CD4-positive, alpha-beta T cell treated with Interleukin-4 for 1 hour (primary cell): ENCODE results near the gene PIF1.

Experiments used
- DNase-seq, 2 donors: peaks; one replicate each; pipeline ENCODE4 v3.0.0-alpha.2; 2020 to 2022

Gene PIF1, protein sequence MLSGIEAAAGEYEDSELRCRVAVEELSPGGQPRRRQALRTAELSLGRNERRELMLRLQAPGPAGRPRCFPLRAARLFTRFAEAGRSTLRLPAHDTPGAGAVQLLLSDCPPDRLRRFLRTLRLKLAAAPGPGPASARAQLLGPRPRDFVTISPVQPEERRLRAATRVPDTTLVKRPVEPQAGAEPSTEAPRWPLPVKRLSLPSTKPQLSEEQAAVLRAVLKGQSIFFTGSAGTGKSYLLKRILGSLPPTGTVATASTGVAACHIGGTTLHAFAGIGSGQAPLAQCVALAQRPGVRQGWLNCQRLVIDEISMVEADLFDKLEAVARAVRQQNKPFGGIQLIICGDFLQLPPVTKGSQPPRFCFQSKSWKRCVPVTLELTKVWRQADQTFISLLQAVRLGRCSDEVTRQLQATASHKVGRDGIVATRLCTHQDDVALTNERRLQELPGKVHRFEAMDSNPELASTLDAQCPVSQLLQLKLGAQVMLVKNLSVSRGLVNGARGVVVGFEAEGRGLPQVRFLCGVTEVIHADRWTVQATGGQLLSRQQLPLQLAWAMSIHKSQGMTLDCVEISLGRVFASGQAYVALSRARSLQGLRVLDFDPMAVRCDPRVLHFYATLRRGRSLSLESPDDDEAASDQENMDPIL

DNA sequence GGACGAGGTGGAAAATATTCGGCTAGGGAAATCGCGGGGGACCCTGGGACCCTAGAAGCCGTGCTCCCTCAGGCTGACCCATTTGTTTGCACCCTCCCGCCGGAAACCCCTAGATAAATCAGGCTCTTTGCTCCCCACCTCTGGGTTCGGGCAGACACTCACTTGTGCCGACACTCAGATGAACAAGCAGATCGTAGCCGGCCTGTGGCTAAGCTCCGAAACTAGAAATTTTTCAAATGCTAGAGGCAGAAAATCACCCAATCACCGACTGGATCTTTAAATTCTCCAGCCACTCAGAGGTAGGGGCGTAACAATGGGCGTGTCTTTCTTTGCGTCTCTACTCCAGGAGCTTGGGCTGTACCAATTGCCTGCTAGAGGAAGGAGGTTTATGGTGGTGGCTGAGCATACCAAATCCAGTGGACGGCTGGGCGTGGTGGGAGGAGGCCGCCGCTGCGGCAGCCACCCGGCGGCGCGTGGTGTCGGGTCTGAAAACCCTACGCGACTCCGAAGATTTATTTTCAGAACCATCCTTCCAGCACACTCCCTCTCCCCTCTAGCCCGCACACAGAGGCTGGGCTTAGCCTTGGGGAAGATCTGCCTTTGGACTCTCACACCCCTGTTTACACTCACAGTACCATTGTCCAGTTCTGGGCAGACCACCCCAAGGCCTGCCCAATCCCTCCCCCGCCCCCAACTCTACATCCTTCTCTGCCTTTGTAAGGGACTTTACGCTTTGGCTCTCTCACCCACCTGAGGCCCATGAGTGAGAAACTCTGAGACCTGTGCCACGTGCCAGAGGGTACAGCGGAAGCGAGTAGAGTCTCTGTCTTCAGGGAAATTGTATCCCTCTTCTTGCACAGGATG, at the start of gene PIF1:
TSS of gene PIF1 (minus strand) at position 217 of the 864 bp plus-strand sequence. CDS start 1,312 bp downstream, outside the sequence.
- DNase-seq: peak; percentile 95 to 97

DNA sequence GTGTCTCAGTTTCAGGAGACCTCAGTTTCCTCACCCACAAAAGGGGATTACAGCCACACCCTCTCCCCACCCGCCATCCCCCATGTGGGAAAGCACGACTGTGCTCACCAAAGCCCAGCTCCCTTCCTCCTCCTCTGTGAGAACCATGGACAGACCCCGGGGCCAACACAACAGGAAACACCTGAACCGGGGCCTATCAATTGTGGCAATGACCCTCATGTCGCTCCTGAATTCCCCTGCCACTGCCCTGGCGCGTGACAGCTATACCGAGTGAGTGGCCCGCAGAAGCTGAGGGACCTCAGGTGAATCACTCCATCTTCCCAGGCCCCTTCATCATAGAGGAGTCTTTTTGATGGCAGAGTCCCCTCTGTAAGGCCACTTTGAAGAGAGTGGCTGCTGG, 44.9 kb upstream of the PIF1 start:
- DNase-seq: no peak

DNA sequence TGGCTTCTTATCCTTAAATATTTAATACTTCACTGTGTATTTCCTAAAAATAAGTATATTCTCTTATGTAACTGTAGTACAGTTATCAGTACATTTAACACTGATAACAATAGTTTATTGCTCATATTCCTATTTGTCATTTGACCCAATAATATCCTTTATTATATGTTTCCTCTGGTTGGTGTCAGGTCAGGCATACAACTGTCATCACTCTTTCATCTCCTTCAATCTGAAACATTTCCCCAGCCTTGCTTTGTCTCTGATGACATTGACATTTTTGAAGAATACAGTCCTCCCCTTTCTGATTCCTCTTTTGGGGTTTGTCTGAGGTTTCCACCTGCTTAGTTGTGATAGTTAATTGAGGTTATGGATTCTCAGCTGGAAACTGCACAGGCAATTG, 44.1 kb upstream of the PIF1 start:
- DNase-seq: no peak

DNA sequence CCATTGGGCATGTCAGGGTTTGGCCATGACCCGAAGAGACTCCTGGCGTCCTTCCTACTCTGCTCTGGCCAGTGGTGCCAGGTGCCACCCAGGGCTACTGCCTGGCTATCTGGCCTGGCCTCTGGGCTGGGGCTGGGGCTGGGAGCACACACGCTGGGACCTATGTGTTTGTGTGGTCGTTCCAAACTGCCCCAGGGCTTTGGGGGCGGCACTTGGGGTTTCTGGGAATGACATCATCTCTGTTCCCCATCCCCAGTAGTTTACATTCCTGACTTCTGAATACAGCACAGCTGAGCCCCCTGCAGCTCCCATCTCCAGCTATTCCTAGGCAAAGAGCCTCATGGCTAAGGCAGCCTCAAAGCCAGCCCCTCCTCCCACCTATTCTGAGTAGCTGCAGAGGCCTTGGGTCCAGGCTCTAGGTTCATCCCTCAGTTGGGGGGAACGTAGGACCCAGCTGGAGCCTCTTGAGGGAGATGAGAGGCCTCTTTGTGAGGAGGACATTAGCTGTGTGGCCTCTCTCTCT, 40.6 kb upstream of the PIF1 start:
- DNase-seq: no peak

DNA sequence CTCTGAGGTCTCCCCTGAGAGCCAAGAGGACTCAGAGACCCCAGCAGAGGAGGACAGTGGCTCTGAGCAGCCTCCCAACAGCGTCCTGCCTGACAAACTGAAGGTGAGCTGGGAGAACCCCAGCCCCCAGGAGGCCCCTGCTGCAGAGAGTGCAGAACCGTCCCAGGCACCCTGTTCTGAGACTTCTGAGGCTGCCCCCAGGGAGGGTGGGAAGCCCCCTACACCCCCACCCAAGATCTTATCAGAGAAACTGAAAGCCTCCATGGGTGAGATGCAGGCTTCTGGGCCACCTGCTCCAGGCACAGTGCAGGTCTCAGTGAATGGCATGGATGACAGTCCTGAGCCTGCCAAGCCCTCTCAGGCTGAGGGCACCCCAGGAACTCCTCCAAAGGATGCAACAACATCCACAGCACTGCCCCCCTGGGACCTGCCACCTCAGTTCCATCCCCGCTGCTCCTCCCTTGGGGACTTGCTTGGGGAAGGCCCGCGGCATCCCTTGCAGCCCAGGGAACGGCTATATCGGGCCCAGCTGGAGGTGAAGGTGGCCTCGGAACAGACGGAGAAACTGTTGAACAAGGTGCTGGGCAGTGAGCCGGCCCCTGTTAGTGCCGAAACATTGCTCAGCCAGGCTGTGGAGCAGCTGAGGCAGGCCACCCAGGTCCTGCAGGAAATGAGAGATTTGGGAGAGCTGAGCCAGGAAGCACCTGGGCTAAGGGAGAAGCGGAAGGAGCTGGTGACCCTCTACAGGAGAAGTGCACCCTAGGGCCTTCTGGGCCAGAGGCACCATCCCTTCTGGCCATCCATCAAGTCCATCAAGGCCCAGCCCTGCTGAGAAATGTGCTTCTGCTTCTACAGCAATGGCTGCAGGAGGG, 39.9 kb upstream of the PIF1 start:
- no peak for DNase-seq

DNA sequence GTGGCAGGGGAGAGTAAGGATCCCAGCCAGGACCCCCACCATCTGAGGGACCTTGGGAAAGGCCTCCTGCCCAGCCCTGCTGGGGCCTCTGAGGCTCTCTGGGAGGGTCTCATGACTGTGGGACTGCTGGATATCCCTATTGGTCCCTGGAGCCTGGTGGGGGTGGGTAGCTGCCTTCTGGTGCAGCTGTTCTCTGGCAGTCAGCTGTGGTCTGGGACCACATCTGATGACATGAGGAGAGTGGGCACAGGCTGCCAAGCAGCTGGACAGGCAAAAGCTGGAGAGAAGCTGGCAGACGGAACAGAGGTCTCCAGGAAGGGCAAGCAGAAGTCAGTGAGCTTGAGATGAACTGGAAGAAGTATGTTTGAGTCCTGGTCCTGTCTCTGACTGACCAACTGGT, 38.6 kb upstream of the PIF1 start:
- no peak for DNase-seq

DNA sequence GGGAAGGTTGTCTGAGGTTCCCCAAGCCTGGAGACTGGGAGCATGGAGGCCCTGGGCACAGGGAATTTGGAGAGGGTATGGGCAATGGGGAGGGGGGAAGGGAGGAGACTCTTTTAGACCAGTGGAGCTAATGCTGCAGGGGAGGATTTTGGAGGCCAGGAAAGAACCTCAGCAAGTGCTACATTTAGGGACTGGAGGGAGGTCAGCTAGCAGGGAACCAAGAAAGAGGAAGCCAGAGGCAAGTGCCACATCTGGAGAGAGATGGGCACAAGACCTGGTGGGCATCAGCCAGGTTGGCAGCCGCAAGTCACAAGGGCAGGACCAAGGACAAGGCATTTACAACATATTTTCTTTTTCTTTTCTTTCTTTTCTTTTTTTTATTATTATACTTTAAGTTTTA, 37.0 kb upstream of the PIF1 start:
- DNase-seq: no peak

DNA sequence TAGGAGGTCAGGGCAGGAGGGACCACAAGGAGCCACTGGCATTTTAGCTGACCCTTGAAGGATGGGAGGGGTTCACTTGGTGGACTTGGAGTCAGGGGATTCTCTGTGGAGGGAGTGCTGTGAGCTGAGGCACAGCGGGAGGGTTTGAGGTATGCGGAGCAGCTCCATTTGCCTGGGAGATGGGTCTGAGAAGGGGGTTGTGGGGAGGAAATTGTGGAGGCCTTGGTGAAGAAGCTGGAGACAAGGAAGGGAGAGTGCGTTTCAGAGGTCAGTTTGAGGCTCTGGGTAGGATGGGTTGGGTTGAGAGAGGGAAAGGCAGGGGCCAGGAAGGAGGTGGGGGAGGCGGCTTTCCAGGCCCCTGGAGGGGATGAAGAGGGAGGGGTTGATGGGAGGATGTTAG, 36.5 kb upstream of the PIF1 start:
- DNase-seq: no peak

DNA sequence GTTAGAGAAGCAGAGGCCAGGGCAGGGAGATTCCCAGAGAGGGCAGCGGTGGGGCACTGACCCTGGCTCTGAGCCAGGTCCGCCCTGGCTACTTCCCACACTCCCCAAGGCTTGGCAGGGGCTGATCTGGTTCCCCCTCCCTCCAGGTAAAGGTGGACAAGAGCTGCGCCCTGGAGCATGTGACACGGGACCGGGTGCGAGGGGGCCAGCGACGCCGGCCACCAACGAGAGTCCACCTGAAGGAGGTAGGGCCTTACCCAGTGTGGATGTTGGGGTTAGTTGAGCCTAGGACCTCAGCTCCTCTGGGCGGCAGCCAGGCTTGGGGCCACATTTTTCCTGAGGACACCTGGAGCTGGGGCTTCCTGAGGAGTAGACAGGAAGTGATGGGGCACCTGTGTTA, 35.9 kb upstream of the PIF1 start:
- DNase-seq: no peak

DNA sequence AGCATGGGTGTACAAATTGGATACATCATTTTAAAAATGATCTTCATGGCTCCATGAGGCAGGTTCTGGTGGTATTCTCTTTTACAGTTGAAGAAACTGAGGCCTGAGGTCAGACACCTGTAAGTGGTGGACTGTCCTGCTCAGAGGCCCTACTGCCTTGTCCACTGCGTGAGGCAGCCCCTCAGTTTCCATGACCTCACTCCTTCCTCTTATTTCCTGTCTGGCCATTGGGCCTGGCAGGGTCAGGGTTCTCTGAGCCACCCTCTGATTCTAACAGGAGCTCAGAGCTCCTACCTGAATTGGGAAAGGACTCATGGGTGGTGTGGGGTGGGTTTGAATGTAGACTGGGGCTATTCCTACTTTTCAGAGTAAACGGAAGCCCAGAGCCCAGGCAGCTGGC, 33.8 kb upstream of the PIF1 start:
- no peak for DNase-seq

DNA sequence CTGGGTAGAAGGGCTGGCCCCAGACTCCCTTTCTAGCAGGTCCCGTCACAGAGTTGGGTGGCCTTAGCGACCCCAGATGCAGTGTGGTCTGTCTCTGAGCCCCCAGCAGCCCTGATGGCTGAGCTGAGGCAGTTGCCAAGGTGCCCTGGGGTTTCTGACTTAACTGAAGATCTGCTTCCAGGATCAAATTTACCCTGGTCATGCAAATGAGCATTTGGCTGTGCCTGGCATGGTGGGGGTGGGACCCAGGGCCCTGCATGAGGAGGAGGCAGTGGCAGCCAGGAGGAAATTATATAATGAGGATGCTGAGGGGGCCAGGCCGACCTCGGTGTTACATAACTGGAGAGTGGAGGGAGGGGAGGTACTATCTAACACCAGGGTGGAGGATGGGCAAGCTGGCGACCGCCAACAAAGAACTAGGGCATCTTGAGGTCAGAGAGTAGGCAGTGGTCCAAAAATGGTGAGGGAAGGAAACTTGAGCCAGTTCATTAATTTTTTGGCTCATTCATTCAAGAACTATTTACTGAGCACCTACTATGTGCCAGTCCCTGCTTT, 32.7 kb upstream of the PIF1 start:
- peak; percentile 27 to 31 for DNase-seq

DNA sequence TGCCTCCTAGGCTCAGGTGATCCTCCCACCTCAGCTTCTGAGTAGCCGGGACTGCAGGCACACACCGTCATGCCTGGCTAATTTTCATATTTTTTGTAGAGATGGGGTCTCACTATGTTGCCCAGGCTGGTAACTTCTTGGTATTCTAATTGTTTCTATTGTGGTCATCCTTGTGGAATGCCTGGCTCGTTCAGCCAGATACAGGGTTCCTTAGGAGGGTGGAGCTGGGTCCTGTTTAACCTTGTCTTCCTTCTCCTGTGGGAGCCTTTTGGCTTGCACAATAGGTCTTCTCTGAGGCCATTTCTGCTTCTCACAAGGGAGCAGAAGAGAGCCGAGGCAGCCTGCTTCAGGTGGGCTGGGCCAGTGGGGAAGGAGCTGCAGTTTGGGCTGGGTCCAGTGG, 32.0 kb upstream of the PIF1 start:
- no peak for DNase-seq

DNA sequence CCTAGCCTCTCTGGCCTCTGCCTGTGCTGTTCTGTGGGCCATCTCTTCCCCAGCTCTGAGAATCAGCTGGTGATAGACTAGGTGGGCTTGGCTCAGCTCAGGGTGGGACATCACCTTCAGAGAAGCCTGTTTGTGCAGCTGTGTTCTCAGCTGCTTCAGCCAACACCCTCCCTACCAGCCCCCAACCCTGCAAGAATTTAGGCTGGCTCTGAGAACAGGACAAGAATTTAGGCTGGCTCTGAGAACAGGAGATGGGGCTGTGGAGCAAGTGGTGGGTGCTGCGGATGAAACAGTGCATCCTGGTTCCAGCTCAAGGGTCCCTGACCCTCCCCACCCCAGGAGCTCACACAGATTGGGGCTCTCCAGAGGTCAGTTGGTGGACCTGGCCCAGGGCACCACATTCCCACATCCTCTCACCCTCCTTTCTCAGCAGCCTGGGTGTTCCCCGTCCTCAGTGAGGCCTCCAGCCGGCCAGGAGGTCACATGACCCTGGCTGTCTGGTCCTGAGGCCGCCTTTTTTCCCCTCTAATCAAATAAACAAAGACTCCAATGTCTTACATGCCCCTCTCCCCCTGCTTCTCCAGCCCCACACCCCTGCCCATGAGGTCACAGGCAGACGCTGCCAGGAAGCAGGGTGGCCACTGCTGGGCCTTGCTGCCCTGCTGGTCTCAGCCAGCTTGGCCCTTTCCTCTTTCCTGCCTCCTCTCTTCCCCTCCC, 31.1 kb upstream of the PIF1 start:
- DNase-seq: no peak

DNA sequence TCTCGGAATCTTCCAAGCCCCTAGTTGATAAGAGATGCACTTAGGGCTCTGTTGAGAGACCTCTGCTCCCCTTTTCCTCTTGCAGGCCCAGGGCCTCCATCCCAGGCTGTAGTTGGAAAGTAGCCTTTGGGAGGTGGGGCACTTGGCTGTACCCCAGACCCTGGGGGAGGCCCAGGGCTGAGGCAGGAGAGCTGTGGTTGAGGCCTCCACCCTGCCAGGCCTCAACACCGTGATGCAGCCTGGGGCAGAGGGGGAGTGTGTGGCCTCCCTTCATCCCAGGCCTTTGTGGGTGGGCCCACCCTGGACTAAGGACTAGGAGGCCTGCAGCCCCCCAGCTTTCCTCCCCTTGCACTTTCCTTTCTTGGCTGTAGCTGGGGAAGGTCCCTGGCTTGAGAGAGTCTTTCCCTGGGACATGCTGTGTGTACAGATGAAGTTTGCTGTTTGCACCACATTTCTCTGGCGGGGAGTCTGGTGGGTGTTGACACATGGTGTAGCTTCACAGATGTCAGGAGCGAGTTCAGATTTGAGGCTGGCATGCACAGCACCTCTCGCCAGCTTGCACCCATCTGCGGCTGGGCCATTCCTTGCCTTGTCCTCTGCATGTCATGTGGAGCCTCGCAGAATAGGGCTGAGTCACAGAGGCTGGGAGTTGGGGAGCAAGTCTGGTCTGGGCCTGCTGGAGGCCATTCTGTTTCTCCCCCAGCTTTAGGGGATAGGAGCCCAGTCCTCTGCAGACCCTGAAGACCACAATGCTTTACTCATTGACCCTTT, 29.9 kb upstream of the PIF1 start:
- DNase-seq: no peak

DNA sequence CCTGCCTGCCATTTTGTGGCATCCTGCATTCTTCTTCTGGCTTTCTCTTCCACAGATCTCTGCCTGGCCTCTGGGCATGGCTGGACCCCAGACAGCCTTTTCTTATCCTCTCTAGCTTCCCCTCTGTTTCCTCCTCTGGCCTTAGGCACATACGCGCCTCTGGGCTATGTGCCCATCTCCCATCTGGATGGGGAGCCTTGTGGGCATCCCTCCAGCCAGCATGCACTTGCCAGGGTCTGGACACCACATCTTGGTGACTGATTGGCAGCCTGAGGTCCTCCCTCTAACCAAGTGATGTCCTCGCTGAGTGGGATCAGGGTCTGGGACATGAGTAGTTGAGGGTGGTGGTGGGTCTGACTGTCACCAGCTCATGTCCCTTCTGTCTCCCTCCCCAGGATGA, 29.1 kb upstream of the PIF1 start:
- no peak for DNase-seq

DNA sequence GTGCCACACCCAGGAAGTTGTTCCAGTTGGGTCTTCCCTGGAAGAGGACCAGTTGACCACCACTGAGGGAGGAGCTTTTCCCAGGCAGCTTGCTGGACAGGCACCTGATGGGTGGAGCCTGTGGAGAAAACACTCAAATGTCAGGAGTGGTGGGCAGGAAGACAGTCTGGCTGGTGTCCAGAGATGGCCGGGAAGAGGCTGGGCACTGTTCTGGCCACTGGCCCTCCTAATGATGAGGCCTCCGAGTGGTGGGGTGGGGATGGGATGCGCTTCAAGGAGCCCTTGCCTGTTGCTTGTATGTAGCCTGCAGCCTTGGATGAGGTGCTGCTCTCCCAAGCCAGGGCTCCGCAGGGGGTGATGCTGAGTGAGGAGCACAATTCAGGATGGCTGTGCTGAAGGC, 28.6 kb upstream of the PIF1 start:
- no peak for DNase-seq

DNA sequence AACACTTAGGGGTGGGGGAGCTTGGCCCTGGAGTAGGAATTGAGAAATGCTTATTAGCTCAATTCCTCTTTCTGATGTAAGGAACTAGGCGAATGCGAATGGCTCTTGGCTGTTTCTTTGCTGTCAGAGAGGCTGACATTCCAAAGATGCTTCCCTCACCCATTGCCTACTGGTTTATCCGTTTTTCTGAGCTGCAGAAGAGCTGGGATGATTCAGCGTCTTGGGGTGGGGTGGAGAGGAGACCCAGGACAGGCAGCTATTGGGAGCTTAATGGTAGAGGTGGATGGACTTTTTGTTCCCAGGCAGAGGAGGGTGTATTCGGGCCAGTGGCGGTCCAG, 26.0 kb upstream of the PIF1 start:
- peak in 1 of 2 donors; percentile 25 for DNase-seq

DNA sequence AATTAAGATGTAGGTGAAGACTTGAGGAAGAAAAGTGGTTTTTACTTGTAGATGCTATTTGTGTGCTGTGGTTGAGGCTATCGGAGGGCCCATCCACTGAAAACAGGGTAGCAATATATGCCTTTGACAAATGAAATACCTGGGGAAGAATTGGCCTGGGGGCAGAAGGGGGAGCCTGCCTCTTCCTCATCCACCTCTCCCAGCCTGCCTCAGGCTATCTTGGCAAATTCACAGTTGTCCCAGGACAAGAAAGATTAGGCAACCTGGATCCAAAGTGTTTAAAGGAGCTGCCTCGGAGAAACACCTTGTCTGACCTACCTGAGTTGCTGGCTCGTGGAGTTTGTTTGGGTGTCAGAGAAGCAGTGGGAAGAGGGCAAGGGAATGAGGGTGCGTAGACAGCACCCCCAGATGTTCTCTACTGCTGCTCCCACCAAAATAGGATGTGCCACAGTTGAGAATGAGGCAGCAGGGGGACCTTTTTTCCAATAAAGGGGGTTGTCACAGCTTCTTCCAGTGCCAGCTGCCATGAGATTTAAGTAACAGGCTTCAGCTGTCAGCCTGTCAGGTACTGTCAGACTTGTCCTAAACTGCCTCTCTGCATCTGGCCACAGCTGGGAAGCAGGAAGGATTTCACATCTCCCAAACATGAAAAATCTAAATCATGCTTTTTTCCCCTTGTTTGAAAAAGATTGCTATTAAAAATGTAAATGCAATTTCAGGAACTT, 25.5 kb upstream of the PIF1 start:
- DNase-seq: no peak

DNA sequence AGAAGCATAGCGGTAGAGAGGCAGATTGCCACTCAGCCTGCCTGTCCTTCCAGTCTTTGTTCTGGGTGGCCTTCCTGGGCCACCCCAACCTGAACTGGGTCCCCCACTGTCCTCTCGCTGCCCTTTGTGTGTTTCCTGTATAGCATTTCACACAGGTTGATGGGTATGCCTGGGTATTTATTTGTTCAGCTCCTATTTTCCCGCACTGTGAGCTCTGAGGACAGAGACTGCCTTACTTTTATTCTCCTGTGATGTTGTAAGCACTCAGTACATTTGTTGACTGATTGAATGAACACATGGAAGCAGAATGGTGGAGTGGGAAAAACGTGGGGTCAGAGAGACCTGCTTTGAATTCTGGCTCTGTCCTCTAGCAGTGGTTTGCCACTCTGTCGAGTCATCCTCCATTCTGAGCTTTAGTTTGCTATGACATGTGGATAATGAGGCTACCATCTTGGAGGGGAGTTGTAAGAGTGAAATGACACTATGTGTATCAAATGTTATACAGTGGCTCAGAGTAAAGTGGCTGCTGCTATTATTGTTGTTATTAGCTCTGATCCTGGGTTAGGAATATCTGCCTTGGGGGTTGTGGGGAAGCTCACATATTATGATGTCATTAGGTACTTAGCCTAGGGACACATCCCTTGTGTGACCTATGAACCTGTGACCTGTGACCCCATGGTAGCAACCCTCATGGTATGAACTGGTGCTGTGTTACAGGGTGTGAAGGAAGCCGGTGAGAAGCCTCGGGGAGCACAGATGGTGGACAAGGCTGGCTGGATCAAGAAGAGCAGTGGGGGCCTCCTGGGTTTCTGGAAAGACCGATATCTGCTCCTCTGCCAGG, 22.6 kb upstream of the PIF1 start:
- DNase-seq: no peak
